ENCODE measurements around the gene ARL11. TPM values are rescaled to one million over a fixed set of nuclear protein-coding genes. Genes with fewer than 3 reads are reported as not detected.
"Not testable (repeated sequence)": the region's sequence is repeated elsewhere in the genome, so short reads cannot be mapped to it uniquely, and the experiment has no call there.

The ARL11 gene
- total RNA-seq, 6 donors from 2014 or later, result 1.4 to 8.4 (median 4.9) TPM

GRCh38 chr13:49594576-49594975 is 33.7 kb upstream of the ARL11 start:
- H3K27ac ChIP-seq, result no peak overlapping the region
- H3K4me3 ChIP-seq, result no peak overlapping the region
- H3K9me3 ChIP-seq, result no peaks in the 10 kb centered on the region
- TF ChIP-seq POLR2A (IDR thresholded peaks at IDR 0.05) (no peak), CTCF (IDR thresholded peaks at IDR 0.05) (no peak), POLR2AphosphoS5 (IDR thresholded peaks at IDR 0.05) (no peak), EP300 (IDR thresholded peaks at IDR 0.05) (no peak)
- no peaks in the 10 kb centered on the region for H3K4me1 ChIP-seq
- no peak for DNase-seq
- no peak for ATAC-seq (ENCODE audit: low FRiP score in 2 of 2)
- no peaks in the 10 kb centered on the region for H3K27me3 ChIP-seq
- no peaks in the 10 kb centered on the region for H3K36me3 ChIP-seq

- Histone ChIP-seq H3K36me3 (no peaks in the 10 kb centered on the region), H3K4me3 (no peak overlapping the region), H3K27ac (no peak overlapping the region), H3K4me1 (no peaks in the 10 kb centered on the region), H3K27me3 (no peaks in the 10 kb centered on the region), H3K9me3 (no peaks in the 10 kb centered on the region)
- no peak for ATAC-seq (ENCODE audit: low FRiP score in 2 of 2)
- WGBS, 2 donors, result 55 to 63% methylated on average over 2 of the region's 2 CpGs
- DNase-seq, result no peak
- TF ChIP-seq POLR2AphosphoS5 (IDR thresholded peaks at IDR 0.05) (no peak), CTCF (IDR thresholded peaks at IDR 0.05) (no peak), POLR2A (IDR thresholded peaks at IDR 0.05) (no peak), EP300 (IDR thresholded peaks at IDR 0.05) (no peak)
These were observed 32.1 kb upstream of the ARL11 start for GRCh38 chr13:49596221-49596620.

GRCh38 chr13:49597043-49597641 is 31.2 kb upstream of the ARL11 start:
- no peak for ATAC-seq (ENCODE audit: low FRiP score in 2 of 2)
- no peaks in the 10 kb centered on the region for H3K4me1 ChIP-seq
- no peak overlapping the region for H3K27ac ChIP-seq
- 69 to 77% methylated on average over 11 of the region's 11 CpGs for WGBS, 2 donors
- no peaks in the 10 kb centered on the region for H3K36me3 ChIP-seq
- no peak for DNase-seq
- H3K27me3 ChIP-seq, result no peaks in the 10 kb centered on the region
- TF ChIP-seq EP300 (IDR thresholded peaks at IDR 0.05) (peak in 1 of 4 donors; percentile 51), POLR2AphosphoS5 (IDR thresholded peaks at IDR 0.05) (no peak), CTCF (IDR thresholded peaks at IDR 0.05) (no peak)
- H3K4me3 ChIP-seq, result no peak overlapping the region
- no peaks in the 10 kb centered on the region for H3K9me3 ChIP-seq

- TF ChIP-seq POLR2AphosphoS5 (IDR thresholded peaks at IDR 0.05) (no peak), CTCF (IDR thresholded peaks at IDR 0.05) (no peak), EP300 (IDR thresholded peaks at IDR 0.05) (no peak), POLR2A (IDR thresholded peaks at IDR 0.05) (no peak)
- DNase-seq (no peak), ATAC-seq (ENCODE audit: low FRiP score in 2 of 2) (no peak)
- peaks cover 0 to 5% (median 3%) of the 10 kb centered on the region in 4 donors for H3K4me1 ChIP-seq
- H3K27me3 ChIP-seq, result no peaks in the 10 kb centered on the region
- no peak overlapping the region for H3K4me3 ChIP-seq
- no peaks in the 10 kb centered on the region for H3K9me3 ChIP-seq
- no peak overlapping the region for H3K27ac ChIP-seq
- 83 to 94% methylated on average over 1 of the region's 1 CpG for WGBS, 2 donors
- no peaks in the 10 kb centered on the region for H3K36me3 ChIP-seq
These were observed 26.3 kb upstream of the ARL11 start for GRCh38 chr13:49602005-49602404.

- not testable (repeated sequence) for ATAC-seq (ENCODE audit: low FRiP score in 2 of 2); H3K9me3 ChIP-seq; H3K4me3 ChIP-seq; H3K27ac ChIP-seq; DNase-seq; H3K27me3 ChIP-seq; H3K4me1 ChIP-seq; H3K36me3 ChIP-seq
- WGBS, 2 donors, result 96 to 97% methylated on average over 7 of the region's 7 CpGs
These were observed 25.7 kb upstream of the ARL11 start for GRCh38 chr13:49602615-49603014.
